Stimulated activated naive CD4-positive, alpha-beta T cell (primary cell): ENCODE results near the gene CCR7.

ENCODE experiments used
- DNase-seq, 6 experiments: peaks; one replicate each; lab custom pipeline; 2025; lab: John Stamatoyannopoulos, UW

CCR7 gene, protein sequence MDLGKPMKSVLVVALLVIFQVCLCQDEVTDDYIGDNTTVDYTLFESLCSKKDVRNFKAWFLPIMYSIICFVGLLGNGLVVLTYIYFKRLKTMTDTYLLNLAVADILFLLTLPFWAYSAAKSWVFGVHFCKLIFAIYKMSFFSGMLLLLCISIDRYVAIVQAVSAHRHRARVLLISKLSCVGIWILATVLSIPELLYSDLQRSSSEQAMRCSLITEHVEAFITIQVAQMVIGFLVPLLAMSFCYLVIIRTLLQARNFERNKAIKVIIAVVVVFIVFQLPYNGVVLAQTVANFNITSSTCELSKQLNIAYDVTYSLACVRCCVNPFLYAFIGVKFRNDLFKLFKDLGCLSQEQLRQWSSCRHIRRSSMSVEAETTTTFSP

DNA sequence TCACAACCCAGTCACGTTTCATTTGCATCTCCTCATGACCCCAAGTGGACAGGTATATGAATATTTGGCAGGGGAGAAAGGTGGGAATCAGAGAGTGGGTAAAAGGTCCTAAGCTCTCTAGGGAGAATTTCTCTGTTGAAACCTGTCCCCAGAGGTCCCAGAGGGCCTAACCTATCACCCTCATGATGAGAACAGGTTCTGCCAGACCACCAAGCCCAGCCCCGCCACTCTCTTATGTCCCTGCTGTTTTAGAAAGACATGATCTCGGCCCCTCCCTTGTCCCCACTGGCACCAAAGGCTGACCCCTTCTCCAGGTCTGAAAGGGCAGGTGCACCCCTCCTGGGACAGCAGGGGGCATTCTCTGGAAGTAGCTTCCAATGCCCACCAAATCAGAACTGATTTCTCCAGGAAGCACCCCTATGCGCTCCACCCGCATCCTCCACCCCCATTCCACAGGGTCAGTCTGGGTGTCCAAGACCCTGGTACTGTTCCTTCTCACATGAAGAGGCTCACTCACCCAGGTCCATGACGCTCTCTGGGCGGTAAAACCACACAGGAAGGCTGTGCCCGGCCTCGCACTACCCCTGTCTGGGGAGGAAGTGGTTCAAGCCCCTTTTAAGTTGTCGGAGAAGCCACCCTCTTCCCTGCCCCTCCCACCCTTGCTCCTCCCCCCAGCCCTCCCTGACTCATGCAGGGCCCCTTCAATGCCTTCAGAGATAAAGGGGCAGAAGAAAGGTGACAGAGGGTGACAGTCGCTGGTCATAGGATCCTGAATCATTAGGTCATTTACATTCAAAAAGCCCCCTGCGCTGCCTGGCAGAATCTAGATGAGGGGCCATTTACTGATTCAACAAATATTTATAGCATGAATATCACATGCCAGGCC, at the start of gene CCR7:
CCR7 (minus strand) TSS at position 590 of the 886 bp plus-strand sequence; CDS start at position 527, 63 bp downstream.
- peak; percentile 83 to 89 (median 88) for DNase-seq

GRCh38 chr17:40614431-40615067, 49.3 kb upstream of the CCR7 start:
- no peak for DNase-seq

DNA sequence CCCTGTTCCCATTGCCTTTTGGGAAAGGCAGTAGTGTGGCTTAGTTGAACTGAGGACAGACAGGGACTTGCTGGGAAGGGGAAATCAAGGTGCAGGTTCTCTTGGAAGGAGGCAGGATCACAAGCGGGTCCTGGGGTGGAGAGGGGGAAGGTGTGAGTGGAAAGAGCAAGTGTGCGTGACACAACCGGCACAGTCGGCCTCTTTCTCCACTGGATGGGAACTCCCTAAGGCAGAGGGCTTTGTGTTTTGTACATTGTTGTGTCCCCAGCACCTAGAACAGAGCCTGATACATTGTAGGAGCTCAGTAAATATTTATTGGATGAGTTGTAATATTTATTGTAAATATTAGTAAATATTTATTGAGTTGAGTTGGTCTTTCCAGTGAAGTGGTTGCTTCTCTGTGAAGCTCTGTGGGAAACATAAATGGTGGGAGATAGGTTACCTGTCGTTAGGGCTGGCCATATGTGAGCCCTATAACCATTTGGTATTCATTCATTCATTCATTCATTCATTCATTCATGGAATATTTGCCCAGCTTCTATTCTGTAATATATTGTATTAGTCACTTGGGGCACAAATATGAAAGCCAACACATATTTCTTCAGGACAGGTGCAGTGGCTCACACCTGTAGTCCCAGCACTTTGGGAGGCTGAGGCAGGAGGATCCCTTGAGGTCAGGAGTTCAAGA, 48.3 kb upstream of the CCR7 start:
- no peak for DNase-seq

GRCh38 chr17:40612599-40613244, 47.5 kb upstream of the CCR7 start:
- DNase-seq = peak; percentile 79 to 90 (median 84)

GRCh38 chr17:40611840-40612474, 46.7 kb upstream of the CCR7 start:
- peak in 2 of 6 experiments; percentile 30 to 50 for DNase-seq

GRCh38 chr17:40610359-40610758, 45.1 kb upstream of the CCR7 start:
- DNase-seq = no peak

DNA sequence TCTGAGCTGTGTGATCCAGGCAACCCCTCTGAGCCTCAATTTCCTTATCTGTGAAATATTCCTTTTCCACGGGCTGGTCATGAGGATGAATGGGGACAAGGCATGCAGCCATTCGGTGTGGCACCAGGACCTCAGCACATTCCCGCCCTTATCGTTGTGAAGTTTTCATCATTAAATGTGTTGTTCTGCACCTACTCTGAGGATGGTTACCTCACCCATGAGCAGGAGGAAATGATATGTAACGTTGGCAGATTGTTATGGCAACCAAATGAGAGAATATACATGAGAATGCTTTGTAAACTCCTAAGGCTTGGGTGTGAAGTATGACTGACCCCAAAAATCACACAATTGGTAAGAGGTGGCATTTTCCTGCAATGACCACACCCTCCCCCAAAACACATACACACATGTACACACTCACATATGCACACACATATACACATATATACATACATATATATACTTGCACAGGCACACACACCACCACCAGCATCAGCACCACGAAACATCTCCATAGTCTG, 42.8 kb upstream of the CCR7 start:
- peak; percentile 36 to 87 (median 68) for DNase-seq

DNA sequence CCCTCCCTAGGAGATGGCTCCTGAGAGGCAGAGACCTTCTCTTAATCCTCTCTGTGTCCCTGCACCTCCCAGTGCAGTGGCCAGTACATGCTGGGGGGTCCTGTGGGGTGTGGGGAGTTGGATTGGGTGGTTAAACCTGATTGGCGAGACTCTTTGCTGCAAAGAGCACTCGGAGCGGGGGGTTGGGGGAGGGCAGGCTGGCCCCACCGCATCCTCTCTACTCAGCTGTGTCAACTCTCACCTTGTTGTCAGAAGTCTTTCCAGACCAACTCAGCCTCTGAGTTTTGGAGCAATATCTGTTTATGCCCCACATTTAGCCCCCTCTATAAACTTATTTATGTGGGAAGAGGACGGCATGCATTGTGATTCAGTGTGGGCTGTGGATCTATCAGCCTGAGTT, 42.4 kb upstream of the CCR7 start:
- peak; percentile 30 to 87 (median 60) for DNase-seq

GRCh38 chr17:40606548-40607353, 41.5 kb upstream of the CCR7 start:
- DNase-seq = no peak

- DNase-seq = peak; percentile 43 to 77 (median 70)
Observed at GRCh38 chr17:40605306-40605705, 40.0 kb upstream of the CCR7 start.

DNA sequence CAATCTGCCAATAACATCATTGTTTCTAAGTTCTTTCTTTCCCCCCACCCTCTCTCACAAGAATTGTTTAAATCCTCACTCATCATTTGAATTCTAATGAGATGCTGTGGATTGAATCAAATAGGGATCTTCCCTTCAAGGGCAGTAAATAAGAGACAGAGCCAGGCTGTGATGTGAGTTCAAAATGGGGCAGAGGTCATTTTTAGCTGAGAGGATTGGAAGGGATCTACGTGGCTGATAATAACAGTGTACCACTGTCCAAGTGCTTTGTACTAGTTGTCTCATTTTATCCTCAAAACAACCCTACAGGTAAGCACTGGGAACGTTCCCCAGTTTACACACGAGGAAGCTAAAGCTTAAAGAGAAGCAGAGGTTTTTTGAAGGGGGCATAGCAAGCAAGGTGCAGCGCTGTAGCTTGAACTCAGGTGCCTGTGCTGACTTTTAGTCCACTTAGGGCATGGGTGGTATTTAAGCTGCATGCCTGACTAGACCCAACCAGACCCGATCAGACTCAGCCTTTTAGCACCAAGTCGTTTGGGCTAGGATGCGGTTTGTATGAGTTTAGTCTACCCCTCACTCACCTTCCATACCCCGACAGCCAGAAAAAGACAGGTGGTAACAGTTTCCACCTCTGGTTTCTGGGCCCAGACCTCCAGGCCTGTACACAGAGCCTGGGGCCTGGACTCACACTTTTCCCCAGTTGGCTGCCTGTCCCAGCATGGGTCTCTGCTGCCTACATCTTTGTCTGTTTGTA, 39.2 kb upstream of the CCR7 start:
- DNase-seq = no peak

GRCh38 chr17:40602445-40603443, 37.5 kb upstream of the CCR7 start:
- peak; percentile 59 to 91 (median 80) for DNase-seq

DNA sequence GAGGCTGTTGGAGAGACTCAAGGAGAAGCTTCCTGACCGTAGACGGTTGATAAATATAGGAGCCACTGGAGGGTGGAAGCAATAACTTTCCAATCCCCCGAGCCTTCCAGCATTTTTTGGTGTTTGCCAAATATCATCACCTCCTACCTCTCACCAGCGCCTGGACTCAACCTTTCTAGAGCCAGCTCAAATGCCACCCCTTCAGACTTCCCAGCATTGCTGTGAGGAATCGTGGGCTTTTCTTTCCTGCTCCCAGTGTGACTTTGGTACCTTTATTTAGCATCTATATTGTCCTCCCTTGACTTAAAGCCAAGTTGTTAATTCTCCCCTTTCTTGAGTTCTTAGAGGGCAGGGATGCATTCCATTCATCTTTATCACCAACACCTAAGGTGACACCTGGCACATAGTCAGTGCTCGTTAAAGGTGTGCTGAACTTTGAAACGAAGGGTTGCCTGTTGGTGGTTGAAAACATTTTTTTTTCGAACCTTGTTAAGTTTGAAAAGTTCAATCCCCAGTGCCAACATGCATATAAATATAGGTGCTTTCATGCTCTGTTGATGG, 35.3 kb upstream of the CCR7 start:
- DNase-seq = no peak

- DNase-seq = no peak
Observed at GRCh38 chr17:40599468-40599763, 34.1 kb upstream of the CCR7 start.

DNA sequence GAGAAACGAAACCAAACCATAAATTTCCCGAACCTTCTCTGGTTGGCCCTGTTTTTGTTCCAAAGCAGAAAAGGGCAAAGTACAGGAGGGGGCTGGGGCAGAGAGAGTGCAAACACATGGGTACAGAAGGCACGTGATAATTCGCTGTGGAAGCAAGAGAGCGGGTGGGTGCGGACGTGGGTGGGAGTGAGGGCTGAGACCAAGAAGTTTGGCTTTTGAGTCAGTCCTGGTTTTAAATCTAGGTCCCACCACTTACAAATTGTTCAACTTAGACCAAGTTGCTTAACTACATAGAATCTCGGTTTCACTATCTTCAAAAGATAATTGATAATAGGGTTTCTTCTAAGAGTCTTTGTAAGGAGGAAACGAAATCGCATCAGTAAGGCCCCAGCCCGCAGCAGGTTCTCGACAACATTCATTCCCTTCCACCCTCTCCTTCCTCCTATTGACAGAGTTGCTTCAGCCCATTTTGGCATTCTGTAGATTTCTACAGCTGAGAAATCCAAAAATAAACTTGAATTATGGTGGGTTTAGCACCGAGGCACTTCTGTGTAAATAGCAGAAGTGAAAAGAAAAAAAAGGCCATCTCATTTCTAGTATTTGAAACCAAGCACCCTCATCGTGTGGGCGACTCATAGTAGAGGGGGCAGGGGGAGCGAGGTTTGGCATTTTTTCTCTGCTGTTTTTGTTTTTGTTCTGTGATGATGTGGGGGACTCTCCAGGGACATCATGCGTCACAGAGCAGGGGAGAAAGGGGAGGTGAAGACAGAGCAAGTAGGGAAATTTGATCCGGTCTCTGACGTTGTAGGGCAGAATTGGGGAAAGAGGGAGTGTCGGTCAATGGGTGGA, 33.6 kb upstream of the CCR7 start:
- peak; percentile 60 to 83 (median 78) for DNase-seq

DNA sequence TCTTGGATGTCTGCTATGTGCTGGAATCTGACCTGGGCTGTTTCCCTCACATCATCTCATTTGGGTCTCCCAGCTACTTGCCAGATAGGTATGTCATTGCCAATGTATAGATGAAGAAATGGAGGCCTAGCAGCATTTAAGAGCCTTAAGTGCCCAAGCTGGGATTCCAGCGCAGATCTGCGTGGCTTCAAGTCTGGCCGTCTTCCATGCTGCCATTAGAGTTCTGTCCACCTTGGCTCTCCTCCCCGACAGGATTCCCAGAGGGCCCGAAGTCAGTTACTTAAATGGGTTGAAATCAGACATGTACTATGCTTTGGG, 33.0 kb upstream of the CCR7 start:
- no peak for DNase-seq
